ENCODE data around the gene DDX23. TPM values are rescaled to one million over a fixed set of nuclear protein-coding genes. Genes with fewer than 3 reads are reported as not detected.

Gene DDX23
- total RNA-seq, 2 experiments from 2014 or later, result 69.4 to 76.5 TPM

GRCh38 chr12:48894271-48894670 lies 42.3 kb upstream of the DDX23 start:
- POLR2A ChIA-PET, result interaction anchor here (0.7 kb wide), 1 partner anchor 973 kb away, joined by 3 read pairs; no protein-coding TSS in a partner anchor
- intact Hi-C loops (cut with DNase I, micrococcal nuclease), result loop anchor here in 1 of 2 experiments (5.0 kb wide), 1 partner anchor 142 kb away; no protein-coding TSS in a partner anchor
- DNase-seq, result no peak
- no peaks in the 10 kb centered on the region for H3K36me3 ChIP-seq (ENCODE audit: insufficient read depth, low read length)
- H3K4me3 Mint-ChIP-seq, result no peak overlapping the region
- peaks cover 10 to 17% of the 10 kb centered on the region in 2 experiments for H3K27me3 ChIP-seq (ENCODE audit: control insufficient read depth in 1 of 2, insufficient read depth in 2 of 2, low read length in 2 of 2)
- H3K27me3 Mint-ChIP-seq, result peaks cover 26% of the 10 kb centered on the region
- no peak overlapping the region for H3K4me3 ChIP-seq (ENCODE audit: low read length)
- no peaks in the 10 kb centered on the region for H3K9me3 ChIP-seq (ENCODE audit: control insufficient read depth in 1 of 2, insufficient read depth in 1 of 2, low read length in 2 of 2)
- no peaks in the 10 kb centered on the region for H3K9me3 Mint-ChIP-seq
- peaks cover 10% of the 10 kb centered on the region for H3K4me1 ChIP-seq (ENCODE audit: insufficient read depth, low read length)
- no peak for TF ChIP-seq CTCF (IDR thresholded peaks at IDR 0.05)
- H3K4me1 Mint-ChIP-seq (ENCODE audit: low read depth), result peaks cover 5% of the 10 kb centered on the region
- no peak overlapping the region for H3K27ac ChIP-seq (ENCODE audit: low read depth in 1 of 2, low read length in 2 of 2)
- no peaks in the 10 kb centered on the region for H3K36me3 Mint-ChIP-seq (ENCODE audit: low read depth)
- CTCF ChIA-PET, result interaction anchor here (1.3 to 1.5 kb wide), 2 partner anchors 10 to 41 kb away, joined by 3 to 4 read pairs; a partner anchor contains a TSS
- no peak overlapping the region for H3K27ac Mint-ChIP-seq
- no peak for ATAC-seq (ENCODE audit: poor library complexity)

- no peaks in the 10 kb centered on the region for H3K9me3 ChIP-seq (ENCODE audit: control insufficient read depth in 1 of 2, insufficient read depth in 1 of 2, low read length in 2 of 2)
- H3K36me3 ChIP-seq (ENCODE audit: insufficient read depth, low read length), result no peaks in the 10 kb centered on the region
- peaks cover 5% of the 10 kb centered on the region for H3K4me1 Mint-ChIP-seq (ENCODE audit: low read depth)
- no peaks in the 10 kb centered on the region for H3K9me3 Mint-ChIP-seq
- H3K27ac Mint-ChIP-seq, result no peak overlapping the region
- H3K27me3 ChIP-seq (ENCODE audit: control insufficient read depth in 1 of 2, insufficient read depth in 2 of 2, low read length in 2 of 2), result peaks cover 10 to 17% of the 10 kb centered on the region in 2 experiments
- ChIA-PET POLR2A (interaction anchor here (0.6 to 2.9 kb wide), 4 partner anchors 12 to 405 kb away, joined by 3 to 47 read pairs (median 6); partner anchors contain the start of genes DDX23 and RND1), CTCF (interaction anchor here (0.7 to 4.4 kb wide), 15 partner anchors 10 to 160 kb away, joined by 3 to 64 read pairs (median 4); partner anchors contain the start of genes DDX23 and RND1)
- peak; percentile 51 to 85 (median 70) for DNase-seq
- no peak overlapping the region for H3K4me3 Mint-ChIP-seq
- H3K27ac ChIP-seq (ENCODE audit: low read depth in 1 of 2, low read length in 2 of 2), result no peak overlapping the region
- peak; percentile 86 for TF ChIP-seq CTCF (IDR thresholded peaks at IDR 0.05)
- intact Hi-C loops (cut with DNase I, micrococcal nuclease), result loop anchor here (1.0 to 5.0 kb wide), 3 partner anchors 38 to 139 kb away; no protein-coding TSS in a partner anchor
- ATAC-seq (ENCODE audit: poor library complexity), result peak; percentile 96
- H3K4me1 ChIP-seq (ENCODE audit: insufficient read depth, low read length), result peaks cover 10% of the 10 kb centered on the region
- H3K27me3 Mint-ChIP-seq, result peaks cover 22% of the 10 kb centered on the region
- no peaks in the 10 kb centered on the region for H3K36me3 Mint-ChIP-seq (ENCODE audit: low read depth)
- no peak overlapping the region for H3K4me3 ChIP-seq (ENCODE audit: low read length)
Measured at GRCh38 chr12:48890657-48891418, 38.9 kb upstream of the DDX23 start.

GRCh38 chr12:48889679-48890078 lies 37.7 kb upstream of the DDX23 start:
- H3K9me3 ChIP-seq (ENCODE audit: control insufficient read depth in 1 of 2, insufficient read depth in 1 of 2, low read length in 2 of 2), result no peaks in the 10 kb centered on the region
- H3K36me3 ChIP-seq (ENCODE audit: insufficient read depth, low read length), result no peaks in the 10 kb centered on the region
- TF ChIP-seq CTCF (IDR thresholded peaks at IDR 0.05), result no peak
- no peak overlapping the region for H3K4me3 ChIP-seq (ENCODE audit: low read length)
- H3K27ac ChIP-seq (ENCODE audit: low read depth in 1 of 2, low read length in 2 of 2), result no peak overlapping the region
- H3K9me3 Mint-ChIP-seq, result no peaks in the 10 kb centered on the region
- H3K4me3 Mint-ChIP-seq, result no peak overlapping the region
- peaks cover 5% of the 10 kb centered on the region for H3K4me1 Mint-ChIP-seq (ENCODE audit: low read depth)
- ChIA-PET POLR2A (interaction anchor here (1.5 to 2.9 kb wide), 2 partner anchors 24 to 37 kb away, joined by 9 to 47 read pairs; partner anchors contain the start of genes DDX23 and RND1), CTCF (interaction anchor here (1.0 to 4.4 kb wide), 8 partner anchors 11 to 125 kb away, joined by 3 to 64 read pairs (median 5); partner anchors contain the start of genes DDX23, FKBP11 and RND1)
- peaks cover 10% of the 10 kb centered on the region for H3K4me1 ChIP-seq (ENCODE audit: insufficient read depth, low read length)
- intact Hi-C loops (cut with DNase I, micrococcal nuclease), result loop anchor here (1.0 to 5.0 kb wide), 3 partner anchors 36 to 137 kb away; no protein-coding TSS in a partner anchor
- no peaks in the 10 kb centered on the region for H3K36me3 Mint-ChIP-seq (ENCODE audit: low read depth)
- peaks cover 22% of the 10 kb centered on the region for H3K27me3 Mint-ChIP-seq
- no peak for DNase-seq
- peaks cover 10 to 17% of the 10 kb centered on the region in 2 experiments for H3K27me3 ChIP-seq (ENCODE audit: control insufficient read depth in 1 of 2, insufficient read depth in 2 of 2, low read length in 2 of 2)
- no peak overlapping the region for H3K27ac Mint-ChIP-seq
- ATAC-seq (ENCODE audit: poor library complexity), result no peak
